Progenitor cell of endocrine pancreas (in vitro differentiated cells): ENCODE measurements around the gene ABL2. TPM values are rescaled to one million over a fixed set of nuclear protein-coding genes. Genes with fewer than 3 reads are reported as not detected.

Source experiments
- DNase-seq: peaks from one replicate; pipeline ENCODE4 v3.0.0; 2021; ENCODE audit warnings: low spot score; ENCODE audit not compliant: unreplicated experiment
- H3K27ac Mint-ChIP-seq: 2 replicates; pipeline ENCODE4 v1.8.0; 2021; ENCODE audit warnings: mild to moderate bottlenecking, moderate library complexity, mixed read lengths
- H3K27me3 Mint-ChIP-seq: 2 replicates; pipeline ENCODE4 v1.8.0; 2021; ENCODE audit warnings: mixed read lengths
- H3K36me3 Mint-ChIP-seq: 2 replicates; pipeline ENCODE4 v1.8.0; 2022; ENCODE audit warnings: mixed read lengths; ENCODE audit not compliant: insufficient read depth
- H3K4me1 Mint-ChIP-seq: 2 replicates; pipeline ENCODE4 v1.8.0; 2021; ENCODE audit warnings: low read depth, mixed read lengths
- H3K4me3 Mint-ChIP-seq: 2 replicates; pipeline ENCODE4 v1.8.0; 2021; ENCODE audit warnings: low read depth, mild to moderate bottlenecking, moderate library complexity, mixed read lengths
- H3K9me3 Mint-ChIP-seq: 2 replicates; pipeline ENCODE4 v1.8.0; 2021; ENCODE audit warnings: low read depth, mixed read lengths
- total RNA-seq: library from RNA; stranded (reverse); gene quantifications from 2 replicates; pipeline ENCODE4 v1.2.1, GENCODE V29; 2021
- TF ChIP-seq, protein P1 (sequence below): fragments of 200-600 bp; sonication (generic); IDR thresholded peaks from one replicate; pipeline ENCODE4 v1.5.0; 2021; ENCODE audit warnings: antibody characterized with exemption, mild to moderate bottlenecking; ENCODE audit not compliant: unreplicated experiment

Gene ABL2
- total RNA-seq, 1 donor from 2014 or later, result 23.7 TPM

DNA sequence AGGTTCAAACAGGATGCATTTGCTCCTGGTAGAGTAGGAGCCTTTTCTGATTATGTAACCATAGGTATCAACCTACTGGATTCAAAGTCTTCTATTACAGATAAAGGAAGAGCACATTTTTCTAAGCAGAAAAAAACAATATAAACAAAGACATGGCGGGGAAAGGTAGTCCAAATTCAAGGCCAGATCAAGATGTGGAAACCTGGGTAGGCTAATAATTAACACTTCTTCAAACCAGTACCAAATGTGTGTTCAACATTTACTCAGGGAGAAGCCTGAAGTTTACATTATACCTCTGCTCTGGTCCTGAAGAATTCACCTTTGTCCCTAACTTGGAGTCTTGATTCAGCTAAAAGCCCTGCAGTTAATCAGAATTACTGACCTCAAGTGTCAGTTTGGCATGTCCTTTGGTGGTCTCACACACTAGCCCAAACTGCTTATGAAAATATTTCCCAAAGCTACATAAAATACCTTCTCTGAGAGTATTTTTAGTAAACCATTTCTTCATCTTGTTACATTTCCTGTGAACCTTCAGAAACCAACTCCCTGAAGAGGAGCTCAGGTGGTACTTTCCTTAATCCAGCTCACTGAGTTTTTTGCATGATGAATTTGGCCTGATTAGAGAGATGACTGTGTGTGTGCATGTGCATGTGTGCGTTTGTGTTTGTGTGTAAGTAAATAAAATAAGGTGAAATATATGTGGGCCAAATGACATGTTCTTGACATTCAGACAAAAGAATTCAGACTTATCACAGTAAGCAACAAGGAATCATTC is 77.4 kb downstream of the ABL2 start:
- H3K4me3 Mint-ChIP-seq, result peak overlapping the region; percentile 37
- peaks cover 8% of the 10 kb centered on the region for H3K36me3 Mint-ChIP-seq
- TF ChIP-seq, protein P1, sequence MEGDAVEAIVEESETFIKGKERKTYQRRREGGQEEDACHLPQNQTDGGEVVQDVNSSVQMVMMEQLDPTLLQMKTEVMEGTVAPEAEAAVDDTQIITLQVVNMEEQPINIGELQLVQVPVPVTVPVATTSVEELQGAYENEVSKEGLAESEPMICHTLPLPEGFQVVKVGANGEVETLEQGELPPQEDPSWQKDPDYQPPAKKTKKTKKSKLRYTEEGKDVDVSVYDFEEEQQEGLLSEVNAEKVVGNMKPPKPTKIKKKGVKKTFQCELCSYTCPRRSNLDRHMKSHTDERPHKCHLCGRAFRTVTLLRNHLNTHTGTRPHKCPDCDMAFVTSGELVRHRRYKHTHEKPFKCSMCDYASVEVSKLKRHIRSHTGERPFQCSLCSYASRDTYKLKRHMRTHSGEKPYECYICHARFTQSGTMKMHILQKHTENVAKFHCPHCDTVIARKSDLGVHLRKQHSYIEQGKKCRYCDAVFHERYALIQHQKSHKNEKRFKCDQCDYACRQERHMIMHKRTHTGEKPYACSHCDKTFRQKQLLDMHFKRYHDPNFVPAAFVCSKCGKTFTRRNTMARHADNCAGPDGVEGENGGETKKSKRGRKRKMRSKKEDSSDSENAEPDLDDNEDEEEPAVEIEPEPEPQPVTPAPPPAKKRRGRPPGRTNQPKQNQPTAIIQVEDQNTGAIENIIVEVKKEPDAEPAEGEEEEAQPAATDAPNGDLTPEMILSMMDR, result no peak
- H3K27ac Mint-ChIP-seq, result peak overlapping the region; percentile 92
- DNase-seq, result no peak
- peaks cover 36% of the 10 kb centered on the region for H3K4me1 Mint-ChIP-seq
- no peaks in the 10 kb centered on the region for H3K27me3 Mint-ChIP-seq
- peaks cover 4% of the 10 kb centered on the region for H3K9me3 Mint-ChIP-seq

DNA sequence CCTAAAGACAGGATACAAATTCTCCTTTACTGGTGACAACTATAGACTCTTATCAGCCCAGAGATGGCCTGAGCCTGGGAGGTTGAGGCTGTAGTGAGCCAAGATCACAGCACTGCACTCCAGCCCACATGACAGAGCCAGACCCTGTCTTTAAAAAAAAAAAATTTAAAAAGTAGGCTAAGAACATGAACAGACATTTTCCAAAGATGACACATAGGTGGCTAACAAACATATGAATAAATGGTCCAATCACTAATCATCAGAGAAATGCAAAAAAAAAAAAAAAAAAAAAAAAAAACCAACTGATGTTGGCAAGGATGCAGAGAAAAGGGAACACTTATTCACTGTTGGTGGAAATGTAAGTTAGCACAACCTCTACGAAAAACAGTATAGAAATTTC is 82.6 kb downstream of the ABL2 start:
- H3K4me1 Mint-ChIP-seq, result peaks cover 15% of the 10 kb centered on the region
- H3K4me3 Mint-ChIP-seq, result no peak overlapping the region
- TF ChIP-seq, protein P1, result no peak
- H3K27me3 Mint-ChIP-seq, result no peaks in the 10 kb centered on the region
- peaks cover 13% of the 10 kb centered on the region for H3K36me3 Mint-ChIP-seq
- peak overlapping the region; percentile 57 for H3K27ac Mint-ChIP-seq
- H3K9me3 Mint-ChIP-seq, result peaks cover 4% of the 10 kb centered on the region
- DNase-seq, result no peak

DNA sequence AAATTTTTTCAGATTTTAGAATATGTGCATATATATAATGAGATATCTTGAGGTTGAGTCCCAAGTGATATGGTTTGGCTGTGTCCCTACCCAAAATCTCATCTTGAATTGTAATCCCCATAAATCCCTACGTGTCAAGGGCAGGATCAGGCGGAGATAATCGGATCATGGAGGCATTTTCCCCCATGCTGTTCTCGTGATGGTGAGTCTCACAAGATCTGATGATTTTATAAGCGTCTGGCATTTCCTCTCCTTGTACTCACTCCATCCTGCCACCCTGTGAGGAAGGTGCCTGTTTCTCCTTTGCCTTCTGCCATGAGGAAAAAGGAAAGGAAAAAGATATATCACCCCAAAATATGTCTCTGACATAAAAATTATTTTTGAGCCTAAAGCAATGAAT is 83.0 kb downstream of the ABL2 start:
- DNase-seq, result no peak
- no peaks in the 10 kb centered on the region for H3K27me3 Mint-ChIP-seq
- peaks cover 14% of the 10 kb centered on the region for H3K4me1 Mint-ChIP-seq
- TF ChIP-seq, protein P1, result no peak
- H3K9me3 Mint-ChIP-seq, result peaks cover 4% of the 10 kb centered on the region
- H3K4me3 Mint-ChIP-seq, result no peak overlapping the region
- peak overlapping the region; percentile 57 for H3K27ac Mint-ChIP-seq
- peaks cover 15% of the 10 kb centered on the region for H3K36me3 Mint-ChIP-seq

DNA sequence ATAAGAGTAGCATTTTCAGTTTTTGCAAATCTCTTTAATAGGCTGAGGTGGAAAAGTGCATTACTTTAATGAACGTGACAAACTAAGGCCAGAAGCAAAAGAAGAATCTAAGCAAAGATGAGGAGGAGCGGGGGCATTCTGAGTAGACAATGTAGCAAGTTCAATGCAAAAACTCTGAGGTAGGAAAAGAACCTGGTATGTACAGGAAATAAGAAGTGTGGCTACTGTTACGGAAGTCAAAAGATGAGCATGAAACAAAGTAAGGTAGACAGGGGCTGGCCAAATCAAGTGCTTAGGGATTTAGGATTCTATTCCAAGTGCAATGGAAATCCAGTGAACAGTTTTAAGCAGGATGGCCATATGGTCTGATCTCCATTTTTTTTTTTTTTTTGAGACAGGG is 84.0 kb downstream of the ABL2 start:
- no peak for DNase-seq
- Mint-ChIP-seq H3K27me3 (no peaks in the 10 kb centered on the region), H3K9me3 (peaks cover 4% of the 10 kb centered on the region), H3K4me1 (peaks cover 8% of the 10 kb centered on the region), H3K27ac (no peak overlapping the region), H3K36me3 (peaks cover 16% of the 10 kb centered on the region), H3K4me3 (no peak overlapping the region)
- TF ChIP-seq, protein P1, result no peak

DNA sequence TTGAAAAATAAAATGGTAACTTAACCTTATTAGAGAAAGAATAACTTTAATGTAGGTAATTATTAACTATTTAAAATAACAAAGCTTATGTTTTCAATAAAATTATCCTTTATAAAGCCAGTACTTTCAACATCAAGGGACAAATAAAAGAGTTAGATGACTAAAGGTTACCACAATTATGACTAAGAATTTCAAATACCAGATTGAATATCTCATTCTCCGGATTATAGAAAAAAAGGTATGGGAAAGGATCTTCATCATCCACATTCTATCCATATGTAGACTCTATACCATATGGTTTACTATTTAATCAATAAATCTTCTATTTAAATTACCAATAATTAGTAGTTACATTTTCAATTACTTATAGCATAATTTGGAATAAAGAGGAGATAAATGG is 84.9 kb downstream of the ABL2 start:
- Mint-ChIP-seq H3K9me3 (peaks cover 8% of the 10 kb centered on the region), H3K36me3 (peaks cover 18% of the 10 kb centered on the region)
- no peak for DNase-seq

More for the DNA sequence above, 84.9 kb downstream of the ABL2 start:
- TF ChIP-seq, protein P1, result no peak
- Mint-ChIP-seq H3K4me1 (peaks cover 3% of the 10 kb centered on the region), H3K27ac (no peak overlapping the region), H3K27me3 (no peaks in the 10 kb centered on the region), H3K4me3 (no peak overlapping the region)
